ENCODE results near the gene SYPL2. TPM values are rescaled to one million over a fixed set of nuclear protein-coding genes. Genes with fewer than 3 reads are reported as not detected.

Gene SYPL2
- total RNA-seq, 1 experiment from 2014 or later, result 2.5 TPM

DNA sequence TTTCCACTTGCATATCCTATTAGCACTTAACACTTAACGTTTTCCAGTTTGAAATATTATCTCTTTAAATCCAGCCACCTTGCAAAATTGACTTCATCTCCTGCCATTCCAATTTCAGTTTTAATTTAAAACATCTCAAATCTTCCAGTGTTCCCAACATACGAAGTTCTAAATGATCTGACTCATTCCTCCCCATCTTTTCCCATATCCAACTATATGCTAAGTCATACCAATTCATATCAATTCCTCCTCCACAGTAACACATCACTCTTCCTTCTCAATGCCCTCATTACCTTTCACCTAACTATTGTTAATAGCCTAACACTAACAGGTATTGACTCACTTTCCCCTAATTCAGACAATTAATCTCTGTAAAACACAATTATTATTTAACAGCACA is 42.8 kb upstream of the SYPL2 start:
- H2BK15ac ChIP-seq (ENCODE audit: low read depth, low read length), result no peak overlapping the region
- no peaks in the 10 kb centered on the region; the same call in 1 of the 2 replicates for H3K4me1 ChIP-seq (ENCODE audit: insufficient read depth, low read length)
- DNase-seq, result no peak
- H3K18ac ChIP-seq (ENCODE audit: insufficient read length, low read depth, low read length), result no peak overlapping the region
- H2BK20ac ChIP-seq (ENCODE audit: low read depth, low read length, poor library complexity, severe bottlenecking), result no peak overlapping the region
- no peak overlapping the region for H3K23ac ChIP-seq (ENCODE audit: insufficient read length, low read depth, low read length)
- no peaks in the 10 kb centered on the region for H3K27me3 ChIP-seq (ENCODE audit: insufficient read depth, low read length)
- no peak overlapping the region for H3K27ac ChIP-seq (ENCODE audit: insufficient read length, low read depth, low read length)
- H2BK5ac ChIP-seq (ENCODE audit: insufficient read length, low read length), result no peak overlapping the region
- H3K4ac ChIP-seq (ENCODE audit: low read depth, low read length), result no peak overlapping the region
- TF ChIP-seq, protein P1, sequence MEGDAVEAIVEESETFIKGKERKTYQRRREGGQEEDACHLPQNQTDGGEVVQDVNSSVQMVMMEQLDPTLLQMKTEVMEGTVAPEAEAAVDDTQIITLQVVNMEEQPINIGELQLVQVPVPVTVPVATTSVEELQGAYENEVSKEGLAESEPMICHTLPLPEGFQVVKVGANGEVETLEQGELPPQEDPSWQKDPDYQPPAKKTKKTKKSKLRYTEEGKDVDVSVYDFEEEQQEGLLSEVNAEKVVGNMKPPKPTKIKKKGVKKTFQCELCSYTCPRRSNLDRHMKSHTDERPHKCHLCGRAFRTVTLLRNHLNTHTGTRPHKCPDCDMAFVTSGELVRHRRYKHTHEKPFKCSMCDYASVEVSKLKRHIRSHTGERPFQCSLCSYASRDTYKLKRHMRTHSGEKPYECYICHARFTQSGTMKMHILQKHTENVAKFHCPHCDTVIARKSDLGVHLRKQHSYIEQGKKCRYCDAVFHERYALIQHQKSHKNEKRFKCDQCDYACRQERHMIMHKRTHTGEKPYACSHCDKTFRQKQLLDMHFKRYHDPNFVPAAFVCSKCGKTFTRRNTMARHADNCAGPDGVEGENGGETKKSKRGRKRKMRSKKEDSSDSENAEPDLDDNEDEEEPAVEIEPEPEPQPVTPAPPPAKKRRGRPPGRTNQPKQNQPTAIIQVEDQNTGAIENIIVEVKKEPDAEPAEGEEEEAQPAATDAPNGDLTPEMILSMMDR (conservative IDR thresholded peaks at IDR 0.05), result no peak
- no peaks in the 10 kb centered on the region for H3K79me1 ChIP-seq (ENCODE audit: insufficient read depth, low read depth, low read length, poor library complexity, severe bottlenecking)
- H3K14ac ChIP-seq (ENCODE audit: insufficient read depth, low read length), result no peak overlapping the region
- no peak overlapping the region for H4K5ac ChIP-seq (ENCODE audit: insufficient read length, low read depth, low read length)
- H2BK120ac ChIP-seq (ENCODE audit: low read depth, low read length, poor library complexity, severe bottlenecking), result no peak overlapping the region
- no peak overlapping the region for H2AK5ac ChIP-seq (ENCODE audit: insufficient read length, low read length)
- WGBS (ENCODE audit: extremely low coverage, insufficient read length, low lambda C conversion rate), result no CpG with 5 or more reads among the region's 2 CpGs
- Mint-ChIP-seq H3K27ac (peak overlapping the region in 1 of 3 experiments; percentile 5; a peak in 2 of 7 replicates), H3K4me1 (peaks cover 18 to 21% of the 10 kb centered on the region in 2 experiments), H3K9me3 (no peaks in the 10 kb centered on the region), H3K36me3 (ENCODE audit: insufficient read depth in 1 of 3, low read depth in 3 of 3) (peaks cover 10 to 33% (median 26%) of the 10 kb centered on the region in 3 experiments; a peak in 6 of 7 replicates), H3K27me3 (ENCODE audit: low read depth) (no peaks in the 10 kb centered on the region), H3K4me3 (no peak overlapping the region)
- no peak overlapping the region for H3T11ph ChIP-seq (ENCODE audit: low read length)
- H2AFZ ChIP-seq (ENCODE audit: low read length), result no peak overlapping the region
- H3K9me3 ChIP-seq (ENCODE audit: control insufficient read depth, low read depth, low read length), result no peaks in the 10 kb centered on the region
- H3K79me2 ChIP-seq (ENCODE audit: insufficient read depth, low read length), result peaks cover 18% of the 10 kb centered on the region; the same call in 1 of the 2 replicates
- no peaks in the 10 kb centered on the region for H4K20me1 ChIP-seq (ENCODE audit: control insufficient read depth, insufficient read depth, insufficient read length)
- no peak overlapping the region for H3K4me2 ChIP-seq (ENCODE audit: insufficient read depth, insufficient read length, low read length)
- H3K23me2 ChIP-seq (ENCODE audit: insufficient read length, low read depth, low read length, poor library complexity, severe bottlenecking), result peaks cover 2% of the 10 kb centered on the region
- H2BK12ac ChIP-seq (ENCODE audit: insufficient read length, low read depth, low read length), result no peak overlapping the region
- no peak overlapping the region for H3K56ac ChIP-seq (ENCODE audit: insufficient read length, low read depth, low read length)
- H3K9ac ChIP-seq (ENCODE audit: extremely low read depth, insufficient read length, low read length), result no peak overlapping the region
- H4K8ac ChIP-seq (replicated peaks; ENCODE audit: insufficient read length, low read depth, low read length), result no peak overlapping the region
- no peak overlapping the region for H4K91ac ChIP-seq (ENCODE audit: insufficient read length, low read depth, low read length)
